ENCODE measurements around the gene ROPN1B.
"Not testable (repeated sequence)": the region's sequence is repeated elsewhere in the genome, so short reads cannot be mapped to it uniquely, and the experiment has no call there.

The ROPN1B gene

GRCh38 chr3:125958511-125959316 lies 10.3 kb upstream of the ROPN1B start:
- no peak for DNase-seq

- DNase-seq: no peak
These were observed 9.5 kb upstream of the ROPN1B start for GRCh38 chr3:125959317-125960065.

- DNase-seq: no peak
These were observed 8.9 kb upstream of the ROPN1B start for GRCh38 chr3:125960066-125960424.

GRCh38 chr3:125960456-125961288 lies 8.3 kb upstream of the ROPN1B start:
- DNase-seq: no peak

- DNase-seq: no peak
These were observed 7.7 kb upstream of the ROPN1B start for GRCh38 chr3:125961289-125961589.

- DNase-seq: not testable (repeated sequence)
These were observed 5.1 kb upstream of the ROPN1B start for GRCh38 chr3:125963834-125964233.

GRCh38 chr3:125965505-125965904 lies 3.5 kb upstream of the ROPN1B start:
- DNase-seq: no peak

GRCh38 chr3:125967156-125967555 lies 1.8 kb upstream of the ROPN1B start:
- no peak for DNase-seq

- not testable (repeated sequence) for DNase-seq
These were observed 857 bp upstream of the ROPN1B start for GRCh38 chr3:125968121-125968520.

GRCh38 chr3:125971997-125972944 lies 3.3 kb downstream of the ROPN1B start:
- peak; percentile 18 for DNase-seq

- not testable (repeated sequence) for DNase-seq
These were observed 6.4 kb downstream of the ROPN1B start for GRCh38 chr3:125975245-125976002.

- DNase-seq: not testable (repeated sequence)
These were observed 7.0 kb downstream of the ROPN1B start for GRCh38 chr3:125976003-125976390.

- not testable (repeated sequence) for DNase-seq
These were observed 8.1 kb downstream of the ROPN1B start for GRCh38 chr3:125977104-125977503.

GRCh38 chr3:125984951-125985350 lies 16.0 kb downstream of the ROPN1B start:
- not testable (repeated sequence) for DNase-seq

GRCh38 chr3:125990253-125990970 lies 21.4 kb downstream of the ROPN1B start:
- DNase-seq: peak; percentile 54

GRCh38 chr3:125996751-125997150 lies 27.8 kb downstream of the ROPN1B start:
- DNase-seq: not testable (repeated sequence)

GRCh38 chr3:126002189-126002588 lies 33.2 kb downstream of the ROPN1B start:
- DNase-seq: no peak

GRCh38 chr3:126003447-126004190 lies 34.6 kb downstream of the ROPN1B start:
- no peak for DNase-seq

- no peak for DNase-seq
These were observed 35.2 kb downstream of the ROPN1B start for GRCh38 chr3:126004217-126004616.

GRCh38 chr3:126004692-126005091 lies 35.7 kb downstream of the ROPN1B start:
- DNase-seq: no peak

Data from activated CD4-positive, alpha-beta T cell treated with anti-CD3 and anti-CD28 coated beads, Interleukin-2, amount 50 U/mL, for 1 hour (primary cell).